ENCODE results near the gene PUS1.

The PUS1 gene

GRCh38 chr12:131902332-131903241 is 26.5 kb upstream of the PUS1 start:
- no peak for DNase-seq (ENCODE audit: low read depth, low spot score)

- no peak for DNase-seq (ENCODE audit: low read depth, low spot score)
Measured at GRCh38 chr12:131903270-131904255, 25.5 kb upstream of the PUS1 start.

- DNase-seq (ENCODE audit: low read depth, low spot score) = no peak
Measured at GRCh38 chr12:131904346-131904745, 24.7 kb upstream of the PUS1 start.

- DNase-seq (ENCODE audit: low read depth, low spot score) = no peak
Measured at GRCh38 chr12:131905081-131905629, 23.9 kb upstream of the PUS1 start.

- no peak for DNase-seq (ENCODE audit: low read depth, low spot score)
Measured at GRCh38 chr12:131905630-131906091, 23.4 kb upstream of the PUS1 start.

GRCh38 chr12:131907379-131908091 is 21.5 kb upstream of the PUS1 start:
- no peak for DNase-seq (ENCODE audit: low read depth, low spot score)

GRCh38 chr12:131908092-131909080 is 20.7 kb upstream of the PUS1 start:
- no peak for DNase-seq (ENCODE audit: low read depth, low spot score)

- DNase-seq (ENCODE audit: low read depth, low spot score) = no peak
Measured at GRCh38 chr12:131909081-131909751, 19.9 kb upstream of the PUS1 start.

GRCh38 chr12:131909752-131910219 is 19.3 kb upstream of the PUS1 start:
- no peak for DNase-seq (ENCODE audit: low read depth, low spot score)

GRCh38 chr12:131910302-131911027 is 18.6 kb upstream of the PUS1 start:
- DNase-seq (ENCODE audit: low read depth, low spot score) = no peak

GRCh38 chr12:131911028-131911650 is 17.9 kb upstream of the PUS1 start:
- no peak for DNase-seq (ENCODE audit: low read depth, low spot score)

GRCh38 chr12:131911851-131912477 is 17.1 kb upstream of the PUS1 start:
- no peak for DNase-seq (ENCODE audit: low read depth, low spot score)

- DNase-seq (ENCODE audit: low read depth, low spot score) = no peak
Measured at GRCh38 chr12:131912518-131913274, 16.4 kb upstream of the PUS1 start.

GRCh38 chr12:131913666-131914065 is 15.4 kb upstream of the PUS1 start:
- DNase-seq (ENCODE audit: low read depth, low spot score) = no peak

GRCh38 chr12:131914179-131914702 is 14.8 kb upstream of the PUS1 start:
- DNase-seq (ENCODE audit: low read depth, low spot score) = no peak

- DNase-seq (ENCODE audit: low read depth, low spot score) = no peak
Measured at GRCh38 chr12:131915000-131915689, 13.9 kb upstream of the PUS1 start.
